ENCODE results near the gene NXPH2. TPM values are rescaled to one million over a fixed set of nuclear protein-coding genes. Genes with fewer than 3 reads are reported as not detected.

The NXPH2 gene
- total RNA-seq, 1 donor from 2014 or later = not detected

DNA sequence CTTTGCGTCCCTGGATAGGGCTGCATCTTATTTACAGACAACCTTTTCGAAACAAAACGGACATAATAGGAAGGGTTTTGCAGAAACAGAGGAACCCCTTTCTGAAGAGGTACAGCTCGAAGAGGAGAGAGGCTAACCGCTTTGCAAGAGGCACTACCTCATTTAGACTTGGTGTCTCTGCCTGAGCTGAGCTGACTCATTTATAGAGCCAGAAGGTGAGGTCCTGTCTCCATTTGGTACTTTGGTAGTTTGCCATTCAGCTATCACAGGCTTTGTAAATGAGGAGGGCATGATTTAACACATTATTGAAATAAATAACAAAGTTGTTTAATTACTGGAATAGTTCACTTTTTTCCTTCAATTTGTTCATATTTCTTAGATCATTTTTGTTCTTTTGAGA lies 2.2 kb upstream of the NXPH2 start:
- Mint-ChIP-seq H3K9me3 (ENCODE audit: unreplicated experiment) (no peaks in the 10 kb centered on the region), H3K36me3 (ENCODE audit: unreplicated experiment) (no peaks in the 10 kb centered on the region), H3K27me3 (ENCODE audit: unreplicated experiment) (peaks cover 79% of the 10 kb centered on the region), H3K4me3 (ENCODE audit: unreplicated experiment) (no peak overlapping the region), H3K4me1 (ENCODE audit: unreplicated experiment) (peaks cover 8% of the 10 kb centered on the region), H3K27ac (ENCODE audit: unreplicated experiment) (no peak overlapping the region)
- TF ChIP-seq, protein P1, sequence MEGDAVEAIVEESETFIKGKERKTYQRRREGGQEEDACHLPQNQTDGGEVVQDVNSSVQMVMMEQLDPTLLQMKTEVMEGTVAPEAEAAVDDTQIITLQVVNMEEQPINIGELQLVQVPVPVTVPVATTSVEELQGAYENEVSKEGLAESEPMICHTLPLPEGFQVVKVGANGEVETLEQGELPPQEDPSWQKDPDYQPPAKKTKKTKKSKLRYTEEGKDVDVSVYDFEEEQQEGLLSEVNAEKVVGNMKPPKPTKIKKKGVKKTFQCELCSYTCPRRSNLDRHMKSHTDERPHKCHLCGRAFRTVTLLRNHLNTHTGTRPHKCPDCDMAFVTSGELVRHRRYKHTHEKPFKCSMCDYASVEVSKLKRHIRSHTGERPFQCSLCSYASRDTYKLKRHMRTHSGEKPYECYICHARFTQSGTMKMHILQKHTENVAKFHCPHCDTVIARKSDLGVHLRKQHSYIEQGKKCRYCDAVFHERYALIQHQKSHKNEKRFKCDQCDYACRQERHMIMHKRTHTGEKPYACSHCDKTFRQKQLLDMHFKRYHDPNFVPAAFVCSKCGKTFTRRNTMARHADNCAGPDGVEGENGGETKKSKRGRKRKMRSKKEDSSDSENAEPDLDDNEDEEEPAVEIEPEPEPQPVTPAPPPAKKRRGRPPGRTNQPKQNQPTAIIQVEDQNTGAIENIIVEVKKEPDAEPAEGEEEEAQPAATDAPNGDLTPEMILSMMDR (IDR thresholded peaks at IDR 0.05) = no peak
- no peak for DNase-seq (ENCODE audit: extremely low spot score, unreplicated experiment)

DNA sequence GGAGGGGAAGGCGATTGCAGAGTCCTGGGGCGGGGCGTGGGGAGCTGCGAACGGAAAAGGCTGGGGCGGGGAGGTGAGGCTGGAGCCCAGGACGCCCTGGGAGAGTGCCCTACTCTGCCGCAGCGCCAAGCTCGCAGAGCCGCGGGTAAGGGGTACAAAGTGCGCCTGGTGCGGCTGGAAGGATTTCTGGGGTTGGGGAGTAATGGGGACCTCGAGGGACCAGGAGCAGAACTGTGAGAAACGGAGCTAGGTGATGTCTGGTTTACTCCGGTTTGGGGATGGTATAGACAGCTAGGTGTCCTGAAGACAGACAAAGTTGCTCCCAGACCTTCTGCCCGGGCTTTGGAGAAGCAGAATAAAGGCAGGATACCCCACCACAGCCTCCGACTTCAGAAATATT lies 718 bp upstream of the NXPH2 start:
- TF ChIP-seq, protein P1 (IDR thresholded peaks at IDR 0.05) = no peak
- Mint-ChIP-seq H3K27me3 (ENCODE audit: unreplicated experiment) (peaks cover 83% of the 10 kb centered on the region), H3K36me3 (ENCODE audit: unreplicated experiment) (no peaks in the 10 kb centered on the region), H3K27ac (ENCODE audit: unreplicated experiment) (no peak overlapping the region), H3K4me3 (ENCODE audit: unreplicated experiment) (no peak overlapping the region), H3K4me1 (ENCODE audit: unreplicated experiment) (peaks cover 8% of the 10 kb centered on the region), H3K9me3 (ENCODE audit: unreplicated experiment) (no peaks in the 10 kb centered on the region)
- DNase-seq (ENCODE audit: extremely low spot score, unreplicated experiment) = no peak

DNA sequence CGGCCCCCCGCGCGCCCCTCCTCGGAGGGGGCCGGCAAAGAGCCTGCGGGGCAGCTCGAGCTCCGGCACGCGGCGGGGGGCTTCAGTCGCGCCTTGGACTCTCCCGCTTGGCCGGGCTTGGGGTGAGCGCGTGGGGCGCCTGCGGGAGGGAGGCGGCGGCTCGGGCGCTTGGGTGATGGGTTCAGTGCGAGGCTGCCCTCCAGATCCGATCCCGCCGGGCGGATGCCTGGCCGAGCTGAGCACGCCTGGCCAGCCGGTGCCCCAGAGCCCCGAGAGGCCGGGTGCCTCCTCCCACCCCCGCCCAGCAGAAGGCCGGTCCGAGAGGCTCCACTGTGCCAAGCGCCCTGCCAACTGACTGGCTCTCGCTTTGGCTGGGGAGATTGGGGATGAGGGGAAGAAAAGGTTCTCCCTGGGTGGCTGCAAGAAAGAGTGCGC lies 273 bp upstream of the NXPH2 start:
- no peak overlapping the region for H3K27ac Mint-ChIP-seq (ENCODE audit: unreplicated experiment)
- no peaks in the 10 kb centered on the region for H3K36me3 Mint-ChIP-seq (ENCODE audit: unreplicated experiment)
- H3K4me1 Mint-ChIP-seq (ENCODE audit: unreplicated experiment) = peaks cover 8% of the 10 kb centered on the region
- H3K9me3 Mint-ChIP-seq (ENCODE audit: unreplicated experiment) = no peaks in the 10 kb centered on the region
- no peak for DNase-seq (ENCODE audit: extremely low spot score, unreplicated experiment)
- TF ChIP-seq, protein P1 (IDR thresholded peaks at IDR 0.05) = no peak
- peaks cover 83% of the 10 kb centered on the region for H3K27me3 Mint-ChIP-seq (ENCODE audit: unreplicated experiment)
- H3K4me3 Mint-ChIP-seq (ENCODE audit: unreplicated experiment) = no peak overlapping the region

DNA sequence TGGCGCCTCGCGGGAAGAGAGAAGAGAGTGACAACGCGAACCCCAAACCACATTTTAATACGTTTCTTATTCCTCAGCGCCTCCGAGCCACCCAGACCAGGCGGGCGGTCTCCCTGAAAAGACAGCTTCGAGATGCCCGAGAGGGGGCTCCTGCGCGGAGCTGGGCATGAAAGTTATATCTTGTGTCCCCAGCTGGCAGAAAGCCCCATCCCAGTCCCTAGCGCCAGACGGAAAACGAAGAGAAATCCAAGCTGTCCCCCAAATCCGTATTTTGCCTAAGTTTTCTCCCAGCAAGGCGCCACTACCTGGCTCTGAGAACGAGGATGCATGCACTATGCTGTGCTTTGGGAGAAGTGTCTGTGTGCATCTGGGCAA lies 797 bp downstream of the NXPH2 start:
- no peaks in the 10 kb centered on the region for H3K36me3 Mint-ChIP-seq (ENCODE audit: unreplicated experiment)
- H3K9me3 Mint-ChIP-seq (ENCODE audit: unreplicated experiment) = no peaks in the 10 kb centered on the region
- H3K4me3 Mint-ChIP-seq (ENCODE audit: unreplicated experiment) = peak overlapping the region; percentile 51
- peaks cover 8% of the 10 kb centered on the region for H3K4me1 Mint-ChIP-seq (ENCODE audit: unreplicated experiment)
- no peak overlapping the region for H3K27ac Mint-ChIP-seq (ENCODE audit: unreplicated experiment)
- H3K27me3 Mint-ChIP-seq (ENCODE audit: unreplicated experiment) = peaks cover 79% of the 10 kb centered on the region
- DNase-seq (ENCODE audit: extremely low spot score, unreplicated experiment) = no peak
- TF ChIP-seq, protein P1 (IDR thresholded peaks at IDR 0.05) = no peak

DNA sequence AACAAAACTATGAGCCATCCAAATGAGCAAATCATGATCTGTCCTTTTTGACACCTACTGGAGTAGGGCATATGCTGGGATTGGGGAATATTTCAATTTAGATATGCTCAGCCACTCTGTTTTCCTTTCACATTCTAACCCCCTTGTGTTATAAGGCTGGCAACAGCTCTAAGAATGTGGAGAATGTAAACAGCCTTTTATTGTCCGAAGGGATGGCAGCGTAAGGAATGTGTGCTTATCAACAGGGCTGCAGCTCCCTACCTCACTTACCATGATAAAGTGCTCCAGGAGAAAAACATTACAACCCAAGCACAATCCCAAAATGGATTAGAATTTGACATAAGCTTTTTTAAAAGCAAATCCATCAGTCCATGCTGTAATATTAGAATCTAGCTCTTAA lies 2.2 kb downstream of the NXPH2 start:
- Mint-ChIP-seq H3K4me1 (ENCODE audit: unreplicated experiment) (peaks cover 8% of the 10 kb centered on the region), H3K9me3 (ENCODE audit: unreplicated experiment) (no peaks in the 10 kb centered on the region), H3K27ac (ENCODE audit: unreplicated experiment) (no peak overlapping the region), H3K4me3 (ENCODE audit: unreplicated experiment) (no peak overlapping the region), H3K36me3 (ENCODE audit: unreplicated experiment) (no peaks in the 10 kb centered on the region), H3K27me3 (ENCODE audit: unreplicated experiment) (peaks cover 69% of the 10 kb centered on the region)
- TF ChIP-seq, protein P1 (IDR thresholded peaks at IDR 0.05) = no peak
- DNase-seq (ENCODE audit: extremely low spot score, unreplicated experiment) = no peak
